Left ventricle myocardium inferior (tissue), 1 donor: ENCODE results near the gene CPEB4. TPM values are rescaled to one million over a fixed set of nuclear protein-coding genes. Genes with fewer than 3 reads are reported as not detected.
A peak's percentile ranks its signal among the peaks of the same experiment; 100 is the strongest.

Experiments
- DNase-seq: peaks from one replicate; pipeline ENCODE4 v3.0.0-alpha.2; 2020
- H3K27ac ChIP-seq: fragments of 200-600 bp; replicated peaks from 2 replicates; pipeline ENCODE4 v1.8.0; 2021
- H3K27me3 ChIP-seq: fragments of 200-600 bp; 2 replicates; pipeline ENCODE4 v1.8.0; 2021; ENCODE audit warnings: low read depth
- H3K36me3 ChIP-seq: fragments of 200-600 bp; 2 replicates; pipeline ENCODE4 v1.8.0; 2021
- H3K4me1 ChIP-seq: fragments of 200-600 bp; 2 replicates; pipeline ENCODE4 v1.8.0; 2021
- H3K4me3 ChIP-seq: fragments of 200-600 bp; 2 replicates; pipeline ENCODE4 v1.8.0; 2021; ENCODE audit warnings: mild to moderate bottlenecking, moderate library complexity
- H3K9me3 ChIP-seq: fragments of 200-600 bp; replicated peaks from 2 replicates; pipeline ENCODE4 v1.8.0; 2021
- CTCF ChIP-seq: fragments of 200-600 bp; IDR thresholded peaks from 2 replicates; pipeline ENCODE4 v1.8.0; 2021; ENCODE audit warnings: antibody characterized with exemption, mild to moderate bottlenecking, borderline replicate concordance
- intact Hi-C: fragments of 100-400 bp; cut with micrococcal nuclease; formaldehyde crosslinking; loops from one replicate; pipeline ENCODE4 v1.11.0; 2022
- total RNA-seq: library from RNA; stranded (reverse); fragmentation: NEBNext Ultra II Directional; extraction: Animal tissue kit (Norgen Biotek cat#: 25700); gene quantifications from one replicate; pipeline ENCODE4 v1.2.1, GENCODE V29; 2021
- donor health status: DM: no; HTN: yes; CAD: no; lungs with severe emphysema.

Gene CPEB4
- total RNA-seq, 1 donor from 2014 or later, result 136 TPM

- TF ChIP-seq CTCF, result no peak
- Histone ChIP-seq H3K4me1 (peaks cover 21% of the 10 kb centered on the region), H3K4me3 (no peak overlapping the region), H3K9me3 (no peaks in the 10 kb centered on the region), H3K27me3 (no peaks in the 10 kb centered on the region), H3K27ac (no peak overlapping the region), H3K36me3 (no peaks in the 10 kb centered on the region)
- no peak for DNase-seq
- intact Hi-C loops, result no loop called here
Observed at GRCh38 chr5:173868096-173868880, 19.9 kb upstream of the CPEB4 start.

GRCh38 chr5:173869316-173869715 lies 18.8 kb upstream of the CPEB4 start:
- no peak overlapping the region for H3K4me3 ChIP-seq
- no peaks in the 10 kb centered on the region for H3K36me3 ChIP-seq
- intact Hi-C loops, result no loop called here
- no peak for DNase-seq
- H3K27ac ChIP-seq, result no peak overlapping the region
- TF ChIP-seq CTCF, result no peak
- no peaks in the 10 kb centered on the region for H3K9me3 ChIP-seq
- no peaks in the 10 kb centered on the region for H3K27me3 ChIP-seq
- peaks cover 21% of the 10 kb centered on the region for H3K4me1 ChIP-seq

GRCh38 chr5:173872957-173873305 lies 15.2 kb upstream of the CPEB4 start:
- H3K36me3 ChIP-seq, result no peaks in the 10 kb centered on the region
- H3K4me3 ChIP-seq, result no peak overlapping the region
- no peak for TF ChIP-seq CTCF
- no peak for DNase-seq
- H3K4me1 ChIP-seq, result peaks cover 18% of the 10 kb centered on the region
- intact Hi-C loops, result no loop called here
- H3K27me3 ChIP-seq, result no peaks in the 10 kb centered on the region
- peak overlapping the region; percentile 23 for H3K27ac ChIP-seq
- H3K9me3 ChIP-seq, result no peaks in the 10 kb centered on the region

GRCh38 chr5:173873306-173873922 lies 14.7 kb upstream of the CPEB4 start:
- peaks cover 21% of the 10 kb centered on the region for H3K4me1 ChIP-seq
- peak overlapping the region; percentile 23 for H3K27ac ChIP-seq

GRCh38 chr5:173875189-173875588 lies 13.0 kb upstream of the CPEB4 start:
- DNase-seq, result no peak
- intact Hi-C loops, result no loop called here

More at GRCh38 chr5:173873306-173873922, 14.7 kb upstream of the CPEB4 start:
- H3K27me3 ChIP-seq, result no peaks in the 10 kb centered on the region
- H3K36me3 ChIP-seq, result no peaks in the 10 kb centered on the region
- no peak overlapping the region for H3K4me3 ChIP-seq
- TF ChIP-seq CTCF, result no peak
- no peaks in the 10 kb centered on the region for H3K9me3 ChIP-seq
- intact Hi-C loops, result no loop called here
- DNase-seq, result no peak

More at GRCh38 chr5:173875189-173875588, 13.0 kb upstream of the CPEB4 start:
- no peak overlapping the region for H3K4me3 ChIP-seq
- H3K27ac ChIP-seq, result no peak overlapping the region
- H3K4me1 ChIP-seq, result peaks cover 26% of the 10 kb centered on the region
- H3K36me3 ChIP-seq, result no peaks in the 10 kb centered on the region
- H3K27me3 ChIP-seq, result no peaks in the 10 kb centered on the region
- no peak for TF ChIP-seq CTCF
- H3K9me3 ChIP-seq, result no peaks in the 10 kb centered on the region
